GM19035 (cell line): ENCODE measurements around the gene CLEC18C.
"Not testable (repeated sequence)": the region's sequence is repeated elsewhere in the genome, so short reads cannot be mapped to it uniquely, and the experiment has no call there.

ENCODE experiments used
- ATAC-seq: cut with Tn5 transposase; IDR thresholded peaks from one replicate; pipeline ENCODE4 v1.9.1; 2021; ENCODE audit not compliant: unreplicated experiment

Gene CLEC18C

GRCh38 chr16:70158261-70158939 is 15.2 kb upstream of the CLEC18C start:
- no peak for ATAC-seq

- no peak for ATAC-seq
These were observed 13.9 kb upstream of the CLEC18C start for GRCh38 chr16:70159355-70160348.

- ATAC-seq: no peak
These were observed 13.2 kb upstream of the CLEC18C start for GRCh38 chr16:70160388-70160787.

- no peak for ATAC-seq
These were observed 12.8 kb upstream of the CLEC18C start for GRCh38 chr16:70160821-70161220.

- ATAC-seq: no peak
These were observed 12.2 kb upstream of the CLEC18C start for GRCh38 chr16:70161350-70161749.

- no peak for ATAC-seq
These were observed 11.5 kb upstream of the CLEC18C start for GRCh38 chr16:70162041-70162451.

- ATAC-seq: no peak
These were observed 10.0 kb upstream of the CLEC18C start for GRCh38 chr16:70163596-70163995.

GRCh38 chr16:70166688-70167087 is 6.9 kb upstream of the CLEC18C start:
- not testable (repeated sequence) for ATAC-seq

GRCh38 chr16:70173916-70174315 is 329 bp downstream of the CLEC18C start:
- ATAC-seq: not testable (repeated sequence)

- ATAC-seq: not testable (repeated sequence)
These were observed 873 bp downstream of the CLEC18C start for GRCh38 chr16:70174387-70174932.

- not testable (repeated sequence) for ATAC-seq
These were observed 14.4 kb downstream of the CLEC18C start for GRCh38 chr16:70187858-70188607.

GRCh38 chr16:70188608-70188915 is 15.0 kb downstream of the CLEC18C start:
- ATAC-seq: not testable (repeated sequence)

GRCh38 chr16:70190574-70190973 is 17.0 kb downstream of the CLEC18C start:
- not testable (repeated sequence) for ATAC-seq

GRCh38 chr16:70196683-70197300 is 23.2 kb downstream of the CLEC18C start:
- not testable (repeated sequence) for ATAC-seq

GRCh38 chr16:70197611-70198010 is 24.0 kb downstream of the CLEC18C start:
- ATAC-seq: not testable (repeated sequence)

GRCh38 chr16:70198230-70198629 is 24.6 kb downstream of the CLEC18C start:
- not testable (repeated sequence) for ATAC-seq

GRCh38 chr16:70198666-70199065 is 25.1 kb downstream of the CLEC18C start:
- ATAC-seq: not testable (repeated sequence)

GRCh38 chr16:70199170-70199569 is 25.6 kb downstream of the CLEC18C start:
- not testable (repeated sequence) for ATAC-seq

- not testable (repeated sequence) for ATAC-seq
These were observed 26.5 kb downstream of the CLEC18C start for GRCh38 chr16:70200063-70200462.

- ATAC-seq: not testable (repeated sequence)
These were observed 29.9 kb downstream of the CLEC18C start for GRCh38 chr16:70203508-70203907.
